Endodermal cell (in vitro differentiated cells): Measurements from ENCODE around the gene OSBPL9. TPM values are rescaled to one million over a fixed set of nuclear protein-coding genes. Genes with fewer than 3 reads are reported as not detected.

Experiments
- DNase-seq: peaks from one replicate; pipeline ENCODE4 v3.0.0-alpha.2; 2017
- H3K27ac ChIP-seq: 2 replicates; pipeline ENCODE4 v1.5.1; 2013; ENCODE audit warnings: mild to moderate bottlenecking, low read depth, low read length, moderate library complexity
- H3K27me3 ChIP-seq: 2 replicates; pipeline ENCODE4 v1.6.1; 2013; ENCODE audit warnings: mild to moderate bottlenecking, low read length, moderate library complexity; ENCODE audit not compliant: insufficient read depth, control insufficient read depth, poor library complexity, severe bottlenecking
- H3K36me3 ChIP-seq: 2 replicates; pipeline ENCODE4 v1.7.0; 2013; ENCODE audit warnings: mild to moderate bottlenecking, low read length, moderate library complexity; ENCODE audit not compliant: control insufficient read depth, insufficient read depth
- H3K4me1 ChIP-seq: one replicate; pipeline ENCODE4 v1.7.0; 2013; ENCODE audit warnings: low read length; ENCODE audit not compliant: control insufficient read depth, insufficient read depth
- H3K4me3 ChIP-seq: 2 replicates; pipeline ENCODE4 v1.5.1; 2013; ENCODE audit warnings: mild to moderate bottlenecking, low read length, moderate library complexity
- H3K9ac ChIP-seq: 2 replicates; pipeline ENCODE4 v1.6.1; 2013; ENCODE audit warnings: mild to moderate bottlenecking, low read length, moderate library complexity; ENCODE audit not compliant: poor library complexity, severe bottlenecking; ENCODE audit errors: extremely low read depth
- H3K9me3 ChIP-seq: 2 replicates; pipeline ENCODE4 v1.6.1; 2013; ENCODE audit warnings: mild to moderate bottlenecking, low read length, moderate library complexity; ENCODE audit not compliant: control insufficient read depth
- H3K27ac Mint-ChIP-seq: 2 replicates; pipeline ENCODE4 v1.8.0; 2020; ENCODE audit warnings: mixed read lengths
- H3K27me3 Mint-ChIP-seq: 2 replicates; pipeline ENCODE4 v1.8.0; 2021; ENCODE audit warnings: mild to moderate bottlenecking, mixed read lengths; ENCODE audit not compliant: insufficient read depth
- H3K36me3 Mint-ChIP-seq: 2 replicates; pipeline ENCODE4 v1.8.0; 2020; ENCODE audit warnings: low read depth, mixed read lengths
- H3K4me1 Mint-ChIP-seq: 2 replicates; pipeline ENCODE4 v1.8.0; 2020; ENCODE audit warnings: mixed read lengths
- H3K4me3 Mint-ChIP-seq: 2 replicates; pipeline ENCODE4 v1.8.0; 2020; ENCODE audit warnings: mild to moderate bottlenecking, moderate library complexity, mixed read lengths
- H3K9me3 Mint-ChIP-seq: 2 replicates; pipeline ENCODE4 v1.8.0; 2020; ENCODE audit warnings: mild to moderate bottlenecking, mixed read lengths
- WGBS, 2 experiments: methylation state at CpG; one replicate each; pipeline versions ENCODE4 v1.1.5 to v1.1.7; 2013; ENCODE audit warnings: missing lambda C conversion rate in 2 of 2, mixed read lengths in 1 of 2; ENCODE audit not compliant: insufficient coverage in 1 of 2, insufficient read length in 1 of 2; 5-methylcytosine and 5-hydroxymethylcytosine counted together
- total RNA-seq, 2 donors: library from RNA; stranded (reverse); fragmentation: NEBNext Ultra II Directional in 1 of 2; extraction: Animal tissue kit (Norgen Biotek cat#: 25700) in 1 of 2; gene quantifications; 2 replicates in 1 of 2; 3 replicates in 1 of 2; pipeline ENCODE4 v1.2.1, GENCODE V29; 2021
- TF ChIP-seq, protein P1 (sequence below): fragments of 200-600 bp; sonication (generic); conservative IDR thresholded peaks from 2 replicates; pipeline ENCODE4 v1.5.0; 2021; ENCODE audit warnings: antibody characterized with exemption, mild to moderate bottlenecking

The OSBPL9 gene
- total RNA-seq, 2 donors from 2014 or later: 76.9 to 93.3 TPM

DNA sequence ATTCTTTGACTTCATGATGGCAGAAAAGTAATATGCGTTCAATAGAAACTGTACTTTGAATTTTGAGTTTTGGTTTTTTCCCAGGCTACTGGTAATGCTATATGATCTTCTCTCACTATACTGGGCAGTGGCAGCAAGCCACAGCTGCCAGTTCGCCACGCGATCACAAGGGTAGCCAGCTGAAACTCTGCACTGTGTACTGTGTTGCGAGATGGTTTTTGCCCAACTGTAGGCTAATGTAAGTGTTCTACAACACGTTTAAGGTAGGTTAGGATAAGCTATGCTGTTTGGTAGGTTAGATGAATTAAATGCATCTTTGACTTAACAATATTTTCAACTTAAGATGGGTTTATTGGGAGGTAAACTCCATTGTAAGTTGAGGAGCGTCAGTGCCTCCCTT is 138.5 kb downstream of the OSBPL9 start:
- no peak overlapping the region for H3K27ac ChIP-seq
- 94 to 95% methylated on average over 5 to 7 of the region's 7 CpGs for WGBS, 2 experiments
- no peak overlapping the region for H3K9ac ChIP-seq
- DNase-seq: no peak
- Mint-ChIP-seq H3K4me3 (no peak overlapping the region), H3K36me3 (peaks cover 34% of the 10 kb centered on the region), H3K4me1 (peaks cover 12% of the 10 kb centered on the region), H3K27ac (no peak overlapping the region), H3K27me3 (no peaks in the 10 kb centered on the region), H3K9me3 (peaks cover 6% of the 10 kb centered on the region)
- TF ChIP-seq, protein P1, sequence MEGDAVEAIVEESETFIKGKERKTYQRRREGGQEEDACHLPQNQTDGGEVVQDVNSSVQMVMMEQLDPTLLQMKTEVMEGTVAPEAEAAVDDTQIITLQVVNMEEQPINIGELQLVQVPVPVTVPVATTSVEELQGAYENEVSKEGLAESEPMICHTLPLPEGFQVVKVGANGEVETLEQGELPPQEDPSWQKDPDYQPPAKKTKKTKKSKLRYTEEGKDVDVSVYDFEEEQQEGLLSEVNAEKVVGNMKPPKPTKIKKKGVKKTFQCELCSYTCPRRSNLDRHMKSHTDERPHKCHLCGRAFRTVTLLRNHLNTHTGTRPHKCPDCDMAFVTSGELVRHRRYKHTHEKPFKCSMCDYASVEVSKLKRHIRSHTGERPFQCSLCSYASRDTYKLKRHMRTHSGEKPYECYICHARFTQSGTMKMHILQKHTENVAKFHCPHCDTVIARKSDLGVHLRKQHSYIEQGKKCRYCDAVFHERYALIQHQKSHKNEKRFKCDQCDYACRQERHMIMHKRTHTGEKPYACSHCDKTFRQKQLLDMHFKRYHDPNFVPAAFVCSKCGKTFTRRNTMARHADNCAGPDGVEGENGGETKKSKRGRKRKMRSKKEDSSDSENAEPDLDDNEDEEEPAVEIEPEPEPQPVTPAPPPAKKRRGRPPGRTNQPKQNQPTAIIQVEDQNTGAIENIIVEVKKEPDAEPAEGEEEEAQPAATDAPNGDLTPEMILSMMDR: no peak
- H3K4me3 ChIP-seq: no peak overlapping the region
- no peaks in the 10 kb centered on the region for H3K4me1 ChIP-seq
- no peaks in the 10 kb centered on the region for H3K27me3 ChIP-seq
- H3K9me3 ChIP-seq: peaks cover 12% of the 10 kb centered on the region
- peaks cover 37% of the 10 kb centered on the region for H3K36me3 ChIP-seq

DNA sequence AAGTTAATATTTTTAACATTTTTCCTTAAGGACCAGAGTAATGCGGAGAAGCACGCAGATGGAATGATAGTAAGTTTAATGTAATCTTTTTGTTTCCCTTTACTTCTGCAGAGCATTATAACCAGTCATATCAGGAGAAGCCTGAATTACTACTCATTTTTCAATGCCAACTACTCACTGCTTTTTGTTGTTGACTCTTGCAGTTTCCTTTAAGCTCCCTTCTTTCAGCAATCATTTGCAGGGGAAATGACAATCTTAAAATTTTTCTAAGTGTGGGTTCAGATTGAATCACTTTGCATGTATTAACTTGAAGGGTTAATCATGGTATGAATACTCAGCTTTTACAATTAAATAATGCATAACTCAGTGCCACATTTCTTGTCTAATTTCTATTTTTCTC is 139.4 kb downstream of the OSBPL9 start:
- no peaks in the 10 kb centered on the region for H3K27me3 ChIP-seq
- peaks cover 34% of the 10 kb centered on the region for H3K36me3 ChIP-seq
- H3K4me3 ChIP-seq: no peak overlapping the region
- no peaks in the 10 kb centered on the region for H3K4me1 ChIP-seq
- TF ChIP-seq, protein P1: no peak
- no peak overlapping the region for H3K4me3 Mint-ChIP-seq
- H3K27ac Mint-ChIP-seq: no peak overlapping the region
- H3K36me3 Mint-ChIP-seq: peaks cover 32% of the 10 kb centered on the region
- 100% methylated on average over 2 of the region's 2 CpGs; no CpG with 5 or more reads in 1 of the 2 experiments for WGBS, 2 experiments
- peaks cover 12% of the 10 kb centered on the region for H3K9me3 ChIP-seq
- H3K9me3 Mint-ChIP-seq: peaks cover 6% of the 10 kb centered on the region
- H3K9ac ChIP-seq: no peak overlapping the region
- no peak for DNase-seq
- peaks cover 12% of the 10 kb centered on the region for H3K4me1 Mint-ChIP-seq
- H3K27me3 Mint-ChIP-seq: no peaks in the 10 kb centered on the region
- H3K27ac ChIP-seq: no peak overlapping the region

DNA sequence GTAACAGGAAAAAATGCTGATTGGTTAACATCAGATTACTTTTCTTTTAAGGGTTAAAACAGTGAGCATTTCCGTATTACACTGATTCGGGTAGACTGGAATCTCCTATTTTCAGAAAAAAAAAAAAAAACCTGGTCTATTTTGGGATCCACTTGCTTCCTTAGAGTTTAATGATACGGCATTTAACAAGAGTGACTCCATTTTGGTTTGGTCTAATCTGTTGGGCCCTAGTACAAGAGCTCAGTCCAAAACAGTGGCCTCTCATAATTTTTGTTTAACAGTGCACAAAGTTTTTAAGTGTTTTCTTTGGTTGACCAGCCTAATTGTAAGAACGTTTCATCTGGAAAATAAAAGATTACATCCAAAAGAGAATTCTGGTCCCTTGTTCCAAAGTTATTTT is 141.4 kb downstream of the OSBPL9 start:
- no peak overlapping the region for H3K4me3 ChIP-seq
- no peak overlapping the region for H3K4me3 Mint-ChIP-seq
- peaks cover 28% of the 10 kb centered on the region for H3K36me3 Mint-ChIP-seq
- 97 to 100% methylated on average over 3 to 4 of the region's 4 CpGs for WGBS, 2 experiments
- H3K9me3 ChIP-seq: no peaks in the 10 kb centered on the region
- TF ChIP-seq, protein P1: no peak
- DNase-seq: no peak
- H3K27ac Mint-ChIP-seq: no peak overlapping the region
- no peak overlapping the region for H3K27ac ChIP-seq
- H3K27me3 ChIP-seq: no peaks in the 10 kb centered on the region
- no peak overlapping the region for H3K9ac ChIP-seq
- H3K27me3 Mint-ChIP-seq: no peaks in the 10 kb centered on the region
- peaks cover 32% of the 10 kb centered on the region for H3K36me3 ChIP-seq
- H3K4me1 Mint-ChIP-seq: peaks cover 9% of the 10 kb centered on the region
- H3K4me1 ChIP-seq: no peaks in the 10 kb centered on the region
- no peaks in the 10 kb centered on the region for H3K9me3 Mint-ChIP-seq
